IMR-90 (cell line): ENCODE data around the gene AKR7A2. TPM values are rescaled to one million over a fixed set of nuclear protein-coding genes. Genes with fewer than 3 reads are reported as not detected.

Experiments used
- ATAC-seq: fragments of 200-7000 bp; cut with Tn5 transposase; 2 replicates; pipeline ENCODE4 v1.9.1; 2020; ENCODE audit warnings: low read depth, mild to moderate bottlenecking, moderate library complexity
- BruUV-seq: library from RNA; stranded (reverse); fragments of 400-500 nt; replicated peaks from 2 replicates; lab custom pipeline; 2021; lab: Mats Ljungman, UMichigan
- CTCF ChIA-PET: fragments of 300-600 bp; formaldehyde crosslinking; extraction: SDS; loops from one replicate; lab custom pipeline; 2021; ENCODE audit warnings: antibody characterized with exemption; lab: Yijun Ruan, JAX
- POLR2A ChIA-PET: fragments of 300-600 bp; sonication (Branson Sonifier 250); formaldehyde crosslinking; loops from one replicate; lab custom pipeline; 2022; ENCODE audit warnings: antibody characterized with exemption; ENCODE audit not compliant: unreplicated experiment; lab: Charles Lee
- DNase-seq: peaks from one replicate; pipeline ENCODE4 v3.0.0; 2013
- H2AFZ ChIP-seq: replicated peaks from 2 replicates; pipeline ENCODE3; 2013; ENCODE audit warnings: low read length, mild to moderate bottlenecking; ENCODE audit not compliant: poor library complexity
- H2AK5ac ChIP-seq: 2 replicates; pipeline ENCODE4 v1.6.1; 2013; ENCODE audit warnings: low read depth, low read length, inconsistent platforms
- H2AK9ac ChIP-seq: replicated peaks from 2 replicates; pipeline ENCODE3; 2013; ENCODE audit warnings: mild to moderate bottlenecking, low read depth, low read length, moderate library complexity; ENCODE audit not compliant: poor library complexity
- H2BK120ac ChIP-seq: 2 replicates; pipeline ENCODE4 v1.6.1; 2013; ENCODE audit warnings: low read depth, low read length, inconsistent platforms
- H2BK15ac ChIP-seq: 3 replicates; pipeline ENCODE4 v1.6.1; 2013; ENCODE audit warnings: low read depth, low read length, inconsistent platforms
- H2BK20ac ChIP-seq: 2 replicates; pipeline ENCODE4 v1.6.1; 2013; ENCODE audit warnings: low read depth, mild to moderate bottlenecking, inconsistent platforms, low read length, moderate library complexity
- H2BK5ac ChIP-seq: 2 replicates; pipeline ENCODE4 v1.6.1; 2013; ENCODE audit warnings: mild to moderate bottlenecking, low read depth, low read length, inconsistent platforms; ENCODE audit not compliant: poor library complexity, severe bottlenecking
- H3K14ac ChIP-seq: replicated peaks from 2 replicates; pipeline ENCODE4 v1.6.1; 2013; ENCODE audit warnings: low read depth, low read length, inconsistent platforms
- H3K18ac ChIP-seq: 2 replicates; pipeline ENCODE4 v1.6.1; 2013; ENCODE audit warnings: low read depth, low read length, control low read depth
- H3K23ac ChIP-seq: 2 replicates; pipeline ENCODE4 v1.6.1; 2013; ENCODE audit warnings: low read depth, low read length, inconsistent platforms
- H3K27ac ChIP-seq: 2 replicates; pipeline ENCODE4 v1.5.1; 2013; ENCODE audit warnings: mild to moderate bottlenecking, control low read depth, low read length; ENCODE audit not compliant: insufficient read depth
- H3K27me3 ChIP-seq: 2 replicates; pipeline ENCODE4 v1.6.1; 2013; ENCODE audit warnings: low read length; ENCODE audit not compliant: control insufficient read depth, insufficient read depth
- H3K36me3 ChIP-seq: 2 replicates; pipeline ENCODE4 v1.6.1; 2013; ENCODE audit warnings: low read length, mixed read lengths; ENCODE audit not compliant: control insufficient read depth, insufficient read depth
- H3K4ac ChIP-seq: 2 replicates; pipeline ENCODE4 v1.6.1; 2013; ENCODE audit warnings: low read depth, low read length, inconsistent platforms
- H3K4me1 ChIP-seq: 2 replicates; pipeline ENCODE4 v1.6.1; 2013; ENCODE audit warnings: low read length, mixed read lengths; ENCODE audit not compliant: control insufficient read depth, insufficient read depth
- H3K4me2 ChIP-seq: 2 replicates; pipeline ENCODE4 v1.6.1; 2013; ENCODE audit warnings: low read depth, mild to moderate bottlenecking, control low read depth, low read length, moderate library complexity
- H3K4me3 ChIP-seq: 2 replicates; pipeline ENCODE4 v1.5.1; 2013; ENCODE audit warnings: low read depth, mild to moderate bottlenecking, control low read depth, low read length, moderate library complexity; ENCODE audit not compliant: insufficient read depth
- H3K56ac ChIP-seq: 2 replicates; pipeline ENCODE4 v1.6.1; 2013; ENCODE audit warnings: low read length, inconsistent platforms; ENCODE audit not compliant: insufficient read depth; ENCODE audit errors: extremely low read depth
- H3K79me1 ChIP-seq, 2 experiments: 2 replicates each; pipeline ENCODE4 v1.6.1; 2013; ENCODE audit warnings: low read length in 2 of 2, inconsistent platforms in 1 of 2, low read depth in 1 of 2
- H3K9ac ChIP-seq: 2 replicates; pipeline ENCODE4 v1.6.1; 2013; ENCODE audit warnings: low read depth, low read length, control low read depth
- H3K9me1 ChIP-seq: 2 replicates; pipeline ENCODE4 v1.6.1; 2013; ENCODE audit warnings: low read length, inconsistent platforms; ENCODE audit not compliant: insufficient read depth
- H3K9me3 ChIP-seq: 2 replicates; pipeline ENCODE4 v1.6.1; 2013; ENCODE audit warnings: low read length; ENCODE audit not compliant: control insufficient read depth, insufficient read depth
- H4K20me1 ChIP-seq: 2 replicates; pipeline ENCODE4 v1.6.1; 2013; ENCODE audit warnings: low read length, inconsistent platforms; ENCODE audit not compliant: insufficient read depth
- H4K5ac ChIP-seq: 2 replicates; pipeline ENCODE4 v1.6.1; 2013; ENCODE audit warnings: mild to moderate bottlenecking, low read depth, low read length, control low read depth
- H4K8ac ChIP-seq, 2 experiments: 2 replicates each; pipeline ENCODE4 v1.6.1; 2013; ENCODE audit warnings: low read depth in 2 of 2, low read length in 2 of 2, control low read depth in 1 of 2, inconsistent platforms in 1 of 2
- H4K91ac ChIP-seq: 2 replicates; pipeline ENCODE4 v1.6.1; 2013; ENCODE audit warnings: low read depth, low read length, inconsistent platforms; ENCODE audit not compliant: insufficient read depth
- CHD1 ChIP-seq: IDR thresholded peaks from 2 replicates; pipeline ENCODE4 v1.6.1; 2012; ENCODE audit warnings: low read depth, low read length, improper control_type of control experiment
- MAZ ChIP-seq: IDR thresholded peaks from 2 replicates; pipeline ENCODE4 v1.6.1; 2012; ENCODE audit warnings: low read depth, mild to moderate bottlenecking, low read length, improper control_type of control experiment, moderate library complexity, borderline replicate concordance
- MXI1 ChIP-seq: IDR thresholded peaks from 2 replicates; pipeline ENCODE4 v1.6.1; 2012; ENCODE audit warnings: low read depth, mild to moderate bottlenecking, low read length, moderate library complexity, borderline replicate concordance
- POLR2A ChIP-seq: IDR thresholded peaks from 2 replicates; pipeline ENCODE4 v1.6.1; 2012; ENCODE audit warnings: mild to moderate bottlenecking, low read depth, low read length
- RAD21 ChIP-seq: IDR thresholded peaks from 2 replicates; pipeline ENCODE4 v1.6.1; 2012; ENCODE audit warnings: low read length, improper control_type of control experiment
- RCOR1 ChIP-seq: IDR thresholded peaks from 2 replicates; pipeline ENCODE4 v1.6.1; 2012; ENCODE audit warnings: mild to moderate bottlenecking, low read length, improper control_type of control experiment; ENCODE audit not compliant: insufficient replicate concordance
- WGBS, 2 experiments: methylation state at CpG; one replicate each; pipeline versions ENCODE4 v1.1.5 to v1.1.7; 2013; ENCODE audit warnings: missing lambda C conversion rate in 2 of 2; ENCODE audit not compliant: insufficient read length in 1 of 2; ENCODE audit errors: extremely low coverage in 2 of 2; 5-methylcytosine and 5-hydroxymethylcytosine counted together
- dilution Hi-C: fragments of 300-500 bp; cut with HindIII; formaldehyde crosslinking; loops from one replicate; pipeline ENCODE4 v1.14.3; 2018; ENCODE audit warnings: low sequenced_read_pairs; ENCODE audit not compliant: unreplicated experiment
- in situ Hi-C: fragments of 300-500 bp; cut with MboI; formaldehyde crosslinking; loops from 3 replicates; pipeline ENCODE4 v1.14.3; 2019; ENCODE audit warnings: low sequenced_read_pairs, inconsistent platforms, mixed read lengths
- intact Hi-C: fragments of 100-400 bp; cut with micrococcal nuclease; formaldehyde crosslinking; loops from 2 replicates; pipeline ENCODE4 v1.10.0; 2022
- polyA plus RNA-seq, 3 experiments: library from polyadenylated mRNA; depleted of rRNA; stranded (reverse); fragments of >200 nt; gene quantifications; 2 replicates each; pipeline ENCODE4 v1.2.3, GENCODE V29; 2012; ENCODE audit warnings: low replicate concordance in 1 of 3
- total RNA-seq: library from RNA; depleted of rRNA; stranded (reverse); fragments of >200 nt; gene quantifications from 2 replicates; pipeline ENCODE4 v1.2.3, GENCODE V29; 2012
- TF ChIP-seq, protein P1 (sequence below): fragments of 150-350 bp; IDR thresholded peaks from 2 replicates; pipeline ENCODE4 v1.6.1; 2016; ENCODE audit warnings: low read depth, mild to moderate bottlenecking, low read length, moderate library complexity, borderline replicate concordance
- TF ChIP-seq, protein P2 (sequence below): fragments of 150-350 bp; IDR thresholded peaks from 2 replicates; pipeline ENCODE4 v1.6.1; 2017; ENCODE audit warnings: mild to moderate bottlenecking, antibody characterized with exemption, low read length, low read depth

AKR7A2 gene
- total and polyA plus RNA-seq, 2 of the 4 experiments (the other 2 are of a cell fraction), result 55.8 to 60.2 TPM

DNA sequence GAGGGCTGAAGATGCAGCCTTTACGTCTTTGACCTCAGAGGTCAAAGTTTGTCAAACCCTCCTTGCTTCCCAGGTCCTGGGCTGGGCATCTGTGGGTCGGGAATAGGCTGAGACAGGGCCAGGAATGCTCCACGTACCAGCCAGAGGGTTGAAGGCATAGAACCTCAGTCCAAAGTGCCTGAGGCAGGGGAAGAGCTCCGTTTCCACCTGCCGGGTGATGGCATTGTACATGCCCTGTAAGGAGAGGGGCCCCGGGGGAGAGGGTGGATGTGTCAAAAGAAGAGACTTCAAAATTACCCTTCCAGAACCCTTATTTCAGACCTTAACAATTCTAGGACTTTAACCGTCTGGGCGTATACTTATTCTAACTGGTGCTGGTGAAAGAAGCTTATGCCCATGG, 27.1 kb downstream of the AKR7A2 start:
- peaks cover 3% of the 10 kb centered on the region for H3K36me3 ChIP-seq
- H2AK5ac ChIP-seq, result no peak overlapping the region
- WGBS, 2 experiments, result 100% methylated on average over 1 of the region's 8 CpGs; no CpG with 5 or more reads in 1 of the 2 experiments
- in situ Hi-C loops, result no loop called here
- H3K79me1 ChIP-seq, result no peaks in the 10 kb centered on the region; a peak in 1 of 4 replicates
- no TSS peak for BruUV-seq
- no peaks in the 10 kb centered on the region for H3K9me3 ChIP-seq
- ChIA-PET CTCF (no interaction called here), POLR2A (no interaction called here)
- H2BK5ac ChIP-seq, result no peak overlapping the region
- H3K4me3 ChIP-seq, result no peak overlapping the region
- no peak overlapping the region for H3K14ac ChIP-seq
- no peak for ATAC-seq
- no peak overlapping the region for H3K27ac ChIP-seq
- no peak for TF ChIP-seq CHD1
- TF ChIP-seq, protein P1, sequence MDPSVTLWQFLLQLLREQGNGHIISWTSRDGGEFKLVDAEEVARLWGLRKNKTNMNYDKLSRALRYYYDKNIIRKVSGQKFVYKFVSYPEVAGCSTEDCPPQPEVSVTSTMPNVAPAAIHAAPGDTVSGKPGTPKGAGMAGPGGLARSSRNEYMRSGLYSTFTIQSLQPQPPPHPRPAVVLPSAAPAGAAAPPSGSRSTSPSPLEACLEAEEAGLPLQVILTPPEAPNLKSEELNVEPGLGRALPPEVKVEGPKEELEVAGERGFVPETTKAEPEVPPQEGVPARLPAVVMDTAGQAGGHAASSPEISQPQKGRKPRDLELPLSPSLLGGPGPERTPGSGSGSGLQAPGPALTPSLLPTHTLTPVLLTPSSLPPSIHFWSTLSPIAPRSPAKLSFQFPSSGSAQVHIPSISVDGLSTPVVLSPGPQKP, result no peak
- TF ChIP-seq, protein P2, sequence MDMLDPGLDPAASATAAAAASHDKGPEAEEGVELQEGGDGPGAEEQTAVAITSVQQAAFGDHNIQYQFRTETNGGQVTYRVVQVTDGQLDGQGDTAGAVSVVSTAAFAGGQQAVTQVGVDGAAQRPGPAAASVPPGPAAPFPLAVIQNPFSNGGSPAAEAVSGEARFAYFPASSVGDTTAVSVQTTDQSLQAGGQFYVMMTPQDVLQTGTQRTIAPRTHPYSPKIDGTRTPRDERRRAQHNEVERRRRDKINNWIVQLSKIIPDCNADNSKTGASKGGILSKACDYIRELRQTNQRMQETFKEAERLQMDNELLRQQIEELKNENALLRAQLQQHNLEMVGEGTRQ, result no peak
- TF ChIP-seq POLR2A, result no peak
- no peak for TF ChIP-seq MXI1
- no peak for TF ChIP-seq MAZ
- TF ChIP-seq RAD21, result no peak
- TF ChIP-seq RCOR1, result no peak
- no peak overlapping the region for H2BK120ac ChIP-seq
- H4K91ac ChIP-seq, result no peak overlapping the region
- H3K23ac ChIP-seq, result no peak overlapping the region
- no peaks in the 10 kb centered on the region for H4K20me1 ChIP-seq
- no peak overlapping the region for H2BK20ac ChIP-seq
- no peaks in the 10 kb centered on the region for H3K27me3 ChIP-seq
- no peak overlapping the region for H2AK9ac ChIP-seq
- H3K9ac ChIP-seq, result no peak overlapping the region
- H2BK15ac ChIP-seq, result no peak overlapping the region
- no peaks in the 10 kb centered on the region for H3K9me1 ChIP-seq
- H3K4me1 ChIP-seq, result peaks cover 3% of the 10 kb centered on the region; the same call in 1 of the 2 replicates
- intact Hi-C loops, result no loop called here
- no peak for DNase-seq
- H3K4me2 ChIP-seq, result no peak overlapping the region
- H4K8ac ChIP-seq, result no peak overlapping the region
- dilution Hi-C loops, result no loop called here
- no peak overlapping the region for H3K4ac ChIP-seq
- no peak overlapping the region for H3K18ac ChIP-seq
- no peak overlapping the region for H3K56ac ChIP-seq
- H2AFZ ChIP-seq, result no peak overlapping the region
- H4K5ac ChIP-seq, result no peak overlapping the region
